GM21528 (cell line): ENCODE results near the gene CHIC2.
"Not testable (repeated sequence)": the region's sequence is repeated elsewhere in the genome, so short reads cannot be mapped to it uniquely, and the experiment has no call there.

ENCODE experiments used
- ATAC-seq: cut with Tn5 transposase; IDR thresholded peaks from one replicate; pipeline ENCODE4 v1.9.1; 2021; ENCODE audit warnings: mild to moderate bottlenecking, moderate library complexity; ENCODE audit not compliant: unreplicated experiment, low FRiP score

The CHIC2 gene

GRCh38 chr4:54062392-54062791 lies 2.0 kb downstream of the CHIC2 start:
- no peak for ATAC-seq

- no peak for ATAC-seq
Measured at GRCh38 chr4:54061873-54062272, 2.5 kb downstream of the CHIC2 start.

- ATAC-seq: no peak
Measured at GRCh38 chr4:54061067-54061466, 3.3 kb downstream of the CHIC2 start.

- ATAC-seq: no peak
Measured at GRCh38 chr4:54060116-54060515, 4.3 kb downstream of the CHIC2 start.

GRCh38 chr4:54058171-54058570 lies 6.2 kb downstream of the CHIC2 start:
- ATAC-seq: no peak

GRCh38 chr4:54056360-54056759 lies 8.0 kb downstream of the CHIC2 start:
- ATAC-seq: no peak

- no peak for ATAC-seq
Measured at GRCh38 chr4:54055494-54055893, 8.9 kb downstream of the CHIC2 start.

- no peak for ATAC-seq
Measured at GRCh38 chr4:54054501-54054900, 9.9 kb downstream of the CHIC2 start.

GRCh38 chr4:54053322-54053721 lies 11.1 kb downstream of the CHIC2 start:
- not testable (repeated sequence) for ATAC-seq

GRCh38 chr4:54050214-54050904 lies 14.0 kb downstream of the CHIC2 start:
- no peak for ATAC-seq

- not testable (repeated sequence) for ATAC-seq
Measured at GRCh38 chr4:54043630-54044029, 20.8 kb downstream of the CHIC2 start.

- ATAC-seq: no peak
Measured at GRCh38 chr4:54041933-54042332, 22.5 kb downstream of the CHIC2 start.

GRCh38 chr4:54041100-54041499 lies 23.3 kb downstream of the CHIC2 start:
- no peak for ATAC-seq

- no peak for ATAC-seq
Measured at GRCh38 chr4:54038056-54038455, 26.3 kb downstream of the CHIC2 start.

GRCh38 chr4:54036184-54036583 lies 28.2 kb downstream of the CHIC2 start:
- no peak for ATAC-seq

GRCh38 chr4:54032558-54033135 lies 31.8 kb downstream of the CHIC2 start:
- no peak for ATAC-seq

- no peak for ATAC-seq
Measured at GRCh38 chr4:54027311-54027710, 37.1 kb downstream of the CHIC2 start.

- no peak for ATAC-seq
Measured at GRCh38 chr4:54025582-54025981, 38.8 kb downstream of the CHIC2 start.

- not testable (repeated sequence) for ATAC-seq
Measured at GRCh38 chr4:54023019-54023418, 41.4 kb downstream of the CHIC2 start.

- no peak for ATAC-seq
Measured at GRCh38 chr4:54017974-54018373, 46.4 kb downstream of the CHIC2 start.

- no peak for ATAC-seq
Measured at GRCh38 chr4:54017308-54017707, 47.1 kb downstream of the CHIC2 start.

GRCh38 chr4:54016504-54016903 lies 47.9 kb downstream of the CHIC2 start:
- ATAC-seq: no peak
